Stimulated activated CD4-positive, alpha-beta T cell treated with anti-CD3 and anti-CD28 coated beads, Interleukin-2, amount 100 ng/mL, for 24 hours (primary cell): Measurements from ENCODE around the gene CDK4.

Experiments used
- DNase-seq, 2 donors: peaks; one replicate each; pipeline ENCODE4 v3.0.0-alpha.2; 2020

The CDK4 gene

DNA sequence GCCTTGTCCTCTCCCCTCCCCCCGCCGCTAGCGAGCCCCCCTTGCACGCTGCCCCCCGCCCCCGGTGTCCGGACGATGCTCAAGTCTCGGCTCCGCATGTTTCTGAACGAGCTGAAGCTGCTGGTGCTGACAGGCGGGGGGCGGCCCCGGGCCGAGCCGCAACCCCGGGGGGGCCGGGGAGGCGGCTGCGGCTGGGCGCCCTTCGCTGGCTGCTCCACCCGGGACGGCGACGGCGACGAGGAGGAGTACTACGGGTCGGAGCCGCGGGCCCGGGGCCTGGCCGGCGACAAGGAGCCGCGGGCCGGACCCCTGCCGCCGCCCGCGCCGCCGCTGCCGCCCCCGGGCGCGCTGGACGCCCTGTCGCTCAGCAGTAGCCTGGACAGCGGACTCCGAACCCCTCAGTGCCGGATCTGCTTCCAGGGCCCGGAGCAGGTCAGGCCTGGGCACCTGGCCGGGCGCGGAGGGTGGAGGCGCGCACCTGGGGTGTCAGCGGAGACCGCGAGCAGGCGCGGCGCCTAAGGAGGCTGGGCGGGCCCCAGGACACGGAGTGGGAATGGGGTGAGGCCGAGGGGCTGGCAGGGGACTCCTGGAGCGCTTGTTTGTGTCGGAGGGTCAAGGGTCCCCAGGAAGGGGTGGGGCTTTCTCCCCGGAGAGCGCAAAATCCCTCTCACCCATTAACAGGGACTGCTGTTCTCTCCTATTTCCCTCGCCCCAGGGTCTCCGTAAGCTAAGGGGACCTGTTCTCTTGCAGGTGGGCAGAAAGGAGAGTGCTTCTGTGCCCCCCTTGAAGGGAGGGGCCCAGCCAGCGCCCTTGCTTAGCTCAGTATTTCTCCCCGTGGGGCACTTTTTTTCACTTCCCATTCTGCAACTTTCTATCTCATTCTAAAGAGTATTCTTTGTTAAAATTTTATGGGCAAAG lies 3.6 kb upstream of the CDK4 start:
- DNase-seq: peak in 1 of 2 donors; percentile 43

GRCh38 chr12:57755194-57755453 lies 3.0 kb upstream of the CDK4 start:
- DNase-seq: no peak

- DNase-seq: peak; percentile 85 to 88
These were observed 2.5 kb upstream of the CDK4 start, which contains the start of gene MARCHF9 for GRCh38 chr12:57754411-57755193. MARCHF9 (plus strand) TSS chr12:57755103; CDS start chr12:57755529, 426 bp downstream.

DNA sequence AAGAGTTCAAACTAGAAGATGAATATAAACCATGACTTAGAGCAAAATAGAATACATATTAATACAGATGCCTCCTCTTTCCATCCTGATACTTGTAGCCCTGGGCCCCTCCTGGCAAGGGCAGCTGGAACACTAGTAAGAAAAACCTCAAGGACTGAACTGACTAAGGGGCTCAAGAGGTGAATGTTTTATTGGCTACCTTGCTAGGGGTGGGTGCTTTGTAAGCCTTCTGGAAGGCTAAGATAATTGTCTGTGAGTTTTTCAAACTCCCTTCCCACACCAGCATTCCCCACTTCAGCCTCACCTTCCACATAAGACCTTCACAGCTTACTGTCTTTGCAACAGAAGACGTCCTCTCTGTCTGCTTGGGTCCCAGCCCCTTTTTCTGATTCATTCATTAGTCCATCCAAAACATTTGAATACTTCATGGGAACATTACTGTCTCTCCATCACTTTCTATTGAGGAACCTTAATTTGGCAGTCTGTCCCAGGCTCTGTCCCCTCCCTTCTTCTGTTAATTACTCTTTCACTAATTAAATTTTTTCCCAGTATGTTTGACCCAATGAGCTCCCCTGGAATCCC lies 1.7 kb upstream of the CDK4 start:
- no peak for DNase-seq

GRCh38 chr12:57752668-57753000 lies 524 bp upstream of the CDK4 start:
- DNase-seq: no peak

DNA sequence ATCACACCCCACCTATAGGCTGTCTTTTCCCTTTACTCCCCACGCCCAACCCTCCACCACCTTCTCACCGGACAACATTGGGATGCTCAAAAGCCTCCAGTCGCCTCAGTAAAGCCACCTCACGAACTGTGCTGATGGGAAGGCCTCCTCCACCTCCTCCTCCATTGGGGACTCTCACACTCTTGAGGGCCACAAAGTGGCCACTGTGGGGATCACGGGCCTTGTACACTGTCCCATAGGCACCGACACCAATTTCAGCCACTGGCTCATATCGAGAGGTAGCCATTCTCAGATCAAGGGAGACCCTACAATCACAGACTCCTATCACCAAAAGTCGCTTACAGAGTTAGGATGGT lies 700 bp downstream of the CDK4 start:
- no peak for DNase-seq

GRCh38 chr12:57750561-57751431 lies 1.3 kb downstream of the CDK4 start:
- no peak for DNase-seq

- DNase-seq: no peak
These were observed 3.0 kb downstream of the CDK4 start for GRCh38 chr12:57749061-57749460.

DNA sequence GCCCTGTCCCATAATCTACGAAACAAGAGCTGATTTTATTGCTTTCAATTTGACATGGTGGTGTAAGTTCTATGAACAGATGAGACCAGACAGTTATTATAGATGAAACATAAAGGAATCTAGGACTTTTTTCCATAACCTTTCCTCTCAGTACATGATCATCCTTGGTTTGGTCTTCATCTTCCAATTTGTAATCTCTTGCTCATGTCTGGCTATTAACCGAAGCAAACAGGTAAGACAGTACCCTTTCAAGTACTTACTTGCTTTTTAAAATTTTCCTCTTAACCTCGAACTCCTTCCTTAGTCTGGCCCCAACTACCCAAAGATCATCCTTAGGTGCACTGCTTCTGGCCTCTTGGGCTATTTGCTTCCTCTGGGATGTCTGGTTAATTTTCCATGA lies 6.1 kb downstream of the CDK4 start:
- DNase-seq: no peak

DNA sequence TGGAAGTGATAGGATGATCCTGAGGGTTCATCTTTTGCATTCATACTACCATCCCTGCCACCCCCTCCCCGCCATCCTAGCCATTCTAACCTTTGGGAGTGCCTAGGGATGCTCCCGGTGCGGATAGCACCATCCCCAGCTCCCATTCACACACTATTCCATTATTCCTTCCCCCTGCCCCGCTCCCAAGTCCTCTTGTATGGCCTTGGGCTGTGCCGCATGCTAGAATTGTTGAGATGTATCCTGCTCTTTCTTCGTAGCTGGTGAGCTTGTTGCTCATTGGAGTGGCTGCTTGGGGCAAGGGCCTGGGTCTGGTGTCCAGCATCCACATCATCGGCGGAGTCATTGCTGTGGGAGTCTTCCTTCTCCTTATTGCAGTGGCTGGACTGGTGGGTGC lies 6.6 kb downstream of the CDK4 start:
- DNase-seq: peak in 1 of 2 donors; percentile 28

GRCh38 chr12:57744777-57745484 lies 7.2 kb downstream of the CDK4 start, which contains the start of gene TSPAN31:
TSPAN31 (plus strand) TSS chr12:57745039; CDS start chr12:57745155, 116 bp downstream.
- DNase-seq: peak; percentile 94 to 95

- peak; percentile 78 to 79 for DNase-seq
These were observed 7.8 kb downstream of the CDK4 start for GRCh38 chr12:57744194-57744776.

- DNase-seq: no peak
These were observed 8.3 kb downstream of the CDK4 start for GRCh38 chr12:57743769-57744168.

- peak; percentile 78 to 81 for DNase-seq
These were observed 10.0 kb downstream of the CDK4 start for GRCh38 chr12:57741844-57742738.

DNA sequence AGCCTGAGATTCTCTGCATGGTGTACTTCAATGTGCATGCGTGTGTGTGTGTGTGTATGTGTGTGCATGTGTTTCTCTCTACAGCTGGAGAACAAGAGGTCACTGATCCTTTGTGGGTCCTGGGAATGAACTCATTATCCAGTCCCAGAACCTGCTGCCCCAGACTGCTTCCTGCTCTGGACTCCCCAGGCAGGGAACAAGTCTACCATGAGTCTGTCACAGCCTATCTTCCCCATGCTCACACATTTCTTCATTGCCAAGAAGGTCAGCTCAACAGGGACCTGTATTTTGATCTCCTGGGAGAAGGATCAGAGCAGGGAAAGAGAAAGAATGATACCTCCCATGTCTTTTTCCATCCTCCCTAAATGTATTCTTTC lies 10.7 kb downstream of the CDK4 start:
- no peak for DNase-seq

GRCh38 chr12:57740656-57741412 lies 11.3 kb downstream of the CDK4 start:
- peak; percentile 72 to 73 for DNase-seq

DNA sequence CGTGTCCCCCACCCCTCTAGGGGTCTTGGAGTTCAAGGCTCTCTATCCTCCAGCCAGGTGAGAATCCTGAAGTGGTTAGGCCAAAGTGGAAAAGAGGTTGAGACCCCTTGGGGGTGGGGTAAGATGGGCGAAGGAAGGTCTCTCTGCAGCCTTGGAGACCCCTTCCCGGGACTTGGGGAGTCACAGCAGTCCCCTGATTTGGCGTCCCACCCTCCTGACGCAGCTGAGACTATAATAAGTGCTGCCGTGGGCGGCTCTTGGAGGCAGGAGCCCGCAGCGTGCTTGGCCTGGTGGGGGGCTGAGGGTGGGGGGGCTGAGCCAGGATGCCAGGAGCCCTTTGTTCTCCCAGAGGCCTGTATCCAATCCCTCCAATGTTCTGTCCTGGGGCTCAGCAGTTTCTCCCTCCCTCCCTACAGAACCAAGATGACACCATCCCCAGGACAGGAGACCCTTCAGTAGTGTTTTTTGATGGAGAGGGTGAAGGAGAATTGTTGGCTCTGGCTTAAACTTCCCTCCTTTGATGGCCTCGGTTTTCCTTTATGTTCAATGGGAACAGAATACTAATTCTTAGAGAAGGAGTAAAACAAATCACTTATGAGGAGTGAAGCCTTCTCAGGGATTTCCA lies 12.1 kb downstream of the CDK4 start:
- DNase-seq: no peak

DNA sequence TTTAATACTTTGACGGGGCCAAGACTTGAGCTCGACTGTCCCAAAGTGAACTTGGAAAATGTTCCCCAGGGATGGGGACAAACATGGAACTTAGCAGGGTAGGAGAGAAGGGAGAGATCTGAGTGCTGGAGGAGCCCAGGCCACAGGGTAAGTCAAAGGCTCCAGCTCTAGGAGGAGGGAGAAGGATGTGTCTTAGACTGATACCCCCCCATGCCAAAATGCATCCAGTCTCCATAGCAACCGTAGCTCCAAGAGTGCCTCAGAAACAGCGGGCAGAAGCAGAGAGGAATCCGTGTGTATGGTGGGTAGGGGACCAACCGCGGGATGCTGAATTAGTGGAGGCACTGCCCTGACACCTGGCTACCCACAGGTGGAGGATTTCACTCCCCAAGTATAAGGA lies 12.7 kb downstream of the CDK4 start:
- DNase-seq: no peak

- DNase-seq: no peak
These were observed 13.4 kb downstream of the CDK4 start, which contains the start of gene AGAP2 for GRCh38 chr12:57738661-57739237. AGAP2 (minus strand) TSS chr12:57738742; CDS start chr12:57738246, 496 bp downstream.
